Loucy (cell line): ENCODE data around the gene C10orf143.

ENCODE experiments used
- H2AFZ ChIP-seq: fragments of 200-600 bp; sonication (generic); 2 replicates; pipeline ENCODE4 v1.6.0; 2016; ENCODE audit warnings: antibody characterized with exemption, mild to moderate bottlenecking, low read length, moderate library complexity
- H3F3A ChIP-seq: fragments of 200-600 bp; 2 replicates; pipeline ENCODE4 v1.6.0; 2016; ENCODE audit warnings: antibody characterized with exemption, low read depth, mild to moderate bottlenecking
- H3K27me3 ChIP-seq: fragments of 200-600 bp; sonication (generic); 2 replicates; pipeline ENCODE4 v1.6.1; 2014; ENCODE audit warnings: low read length, mild to moderate bottlenecking; ENCODE audit not compliant: insufficient read depth, poor library complexity, severe bottlenecking
- H3K36me3 ChIP-seq: fragments of 200-600 bp; sonication (generic); 2 replicates; pipeline ENCODE4 v1.6.1; 2016; ENCODE audit warnings: low read length; ENCODE audit not compliant: insufficient read depth
- H3K4me1 ChIP-seq: fragments of 200-600 bp; sonication (generic); 2 replicates; pipeline ENCODE4 v1.5.1; 2014; ENCODE audit warnings: low read length, mild to moderate bottlenecking; ENCODE audit not compliant: insufficient read depth, poor library complexity, severe bottlenecking
- H3K4me2 ChIP-seq: fragments of 200-600 bp; sonication (generic); 2 replicates; pipeline ENCODE4 v1.6.0; 2014; ENCODE audit warnings: antibody characterized with exemption, low read length, low read depth, mild to moderate bottlenecking; ENCODE audit not compliant: poor library complexity, severe bottlenecking
- H3K4me3 ChIP-seq: fragments of 200-600 bp; sonication (generic); 2 replicates; pipeline ENCODE4 v1.5.1; 2014; ENCODE audit warnings: low read length, mild to moderate bottlenecking, mixed read lengths; ENCODE audit not compliant: poor library complexity, severe bottlenecking
- H3K79me2 ChIP-seq: fragments of 200-600 bp; sonication (generic); 2 replicates; pipeline ENCODE4 v1.6.1; 2014; ENCODE audit warnings: low read length; ENCODE audit not compliant: insufficient read depth
- H3K9ac ChIP-seq: fragments of 200-600 bp; sonication (generic); 2 replicates; pipeline ENCODE4 v1.6.0; 2014; ENCODE audit warnings: mild to moderate bottlenecking, low read depth, low read length, moderate library complexity; ENCODE audit not compliant: poor library complexity, severe bottlenecking
- H3K9me2 ChIP-seq: fragments of 200-600 bp; sonication (generic); replicated peaks from 2 replicates; pipeline ENCODE4 v1.6.1; 2016; ENCODE audit warnings: low read depth, low read length, mixed read lengths
- H3K9me3 ChIP-seq: fragments of 200-600 bp; sonication (generic); 2 replicates; pipeline ENCODE4 v1.6.1; 2014; ENCODE audit warnings: mild to moderate bottlenecking, antibody characterized with exemption, low read length, low read depth; ENCODE audit not compliant: insufficient read depth
- H4K20me1 ChIP-seq: fragments of 200-600 bp; sonication (generic); 2 replicates; pipeline ENCODE4 v1.6.0; 2014; ENCODE audit warnings: antibody characterized with exemption, low read length, mild to moderate bottlenecking; ENCODE audit not compliant: insufficient read depth, poor library complexity, severe bottlenecking
- EZH2phosphoT487 ChIP-seq: fragments of 200-600 bp; IDR thresholded peaks from 2 replicates; pipeline ENCODE4 v1.6.1; 2018; ENCODE audit warnings: antibody characterized with exemption, mild to moderate bottlenecking, moderate library complexity, borderline replicate concordance
- TF ChIP-seq, protein P1 (sequence below): fragments of 200-600 bp; sonication (generic); conservative IDR thresholded peaks from 2 replicates; pipeline ENCODE4 v1.5.1; 2014; ENCODE audit warnings: mild to moderate bottlenecking, antibody characterized with exemption, low read length

C10orf143 gene

DNA sequence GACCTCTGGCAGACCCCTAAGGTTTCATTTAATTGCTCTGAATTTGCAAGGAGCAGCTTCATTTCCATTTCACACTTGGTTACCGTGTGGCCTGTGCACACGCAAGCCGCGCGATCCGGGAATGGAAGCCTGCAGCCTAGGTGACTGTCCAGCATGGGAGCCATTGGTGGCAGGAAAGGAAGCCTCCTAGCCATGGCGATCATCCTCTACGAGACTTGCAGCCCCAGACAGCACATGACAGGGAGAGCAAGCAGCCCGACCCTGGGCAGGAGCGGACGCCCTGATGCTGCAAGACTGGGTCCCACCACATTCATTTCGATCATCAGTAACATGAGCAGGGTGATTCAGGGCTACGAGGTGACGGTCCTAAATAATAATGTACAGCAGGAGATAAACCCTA is 33.9 kb downstream of the C10orf143 start:
- Histone ChIP-seq H3K9me2 (no peaks in the 10 kb centered on the region), H3K4me3 (no peak overlapping the region), H3K36me3 (no peaks in the 10 kb centered on the region), H3K27me3 (no peaks in the 10 kb centered on the region), H3K9ac (no peak overlapping the region), H3K4me1 (no peaks in the 10 kb centered on the region), H3F3A (no peaks in the 10 kb centered on the region), H2AFZ (no peak overlapping the region), H4K20me1 (no peaks in the 10 kb centered on the region), H3K9me3 (peaks cover 9% of the 10 kb centered on the region), H3K79me2 (no peaks in the 10 kb centered on the region), H3K4me2 (no peak overlapping the region)
- TF ChIP-seq EZH2phosphoT487 = no peak
- TF ChIP-seq, protein P1, sequence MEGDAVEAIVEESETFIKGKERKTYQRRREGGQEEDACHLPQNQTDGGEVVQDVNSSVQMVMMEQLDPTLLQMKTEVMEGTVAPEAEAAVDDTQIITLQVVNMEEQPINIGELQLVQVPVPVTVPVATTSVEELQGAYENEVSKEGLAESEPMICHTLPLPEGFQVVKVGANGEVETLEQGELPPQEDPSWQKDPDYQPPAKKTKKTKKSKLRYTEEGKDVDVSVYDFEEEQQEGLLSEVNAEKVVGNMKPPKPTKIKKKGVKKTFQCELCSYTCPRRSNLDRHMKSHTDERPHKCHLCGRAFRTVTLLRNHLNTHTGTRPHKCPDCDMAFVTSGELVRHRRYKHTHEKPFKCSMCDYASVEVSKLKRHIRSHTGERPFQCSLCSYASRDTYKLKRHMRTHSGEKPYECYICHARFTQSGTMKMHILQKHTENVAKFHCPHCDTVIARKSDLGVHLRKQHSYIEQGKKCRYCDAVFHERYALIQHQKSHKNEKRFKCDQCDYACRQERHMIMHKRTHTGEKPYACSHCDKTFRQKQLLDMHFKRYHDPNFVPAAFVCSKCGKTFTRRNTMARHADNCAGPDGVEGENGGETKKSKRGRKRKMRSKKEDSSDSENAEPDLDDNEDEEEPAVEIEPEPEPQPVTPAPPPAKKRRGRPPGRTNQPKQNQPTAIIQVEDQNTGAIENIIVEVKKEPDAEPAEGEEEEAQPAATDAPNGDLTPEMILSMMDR = no peak

- no peaks in the 10 kb centered on the region for H4K20me1 ChIP-seq
- H3F3A ChIP-seq = no peaks in the 10 kb centered on the region
- no peak overlapping the region for H3K4me3 ChIP-seq
- no peak overlapping the region for H2AFZ ChIP-seq
- H3K9ac ChIP-seq = no peak overlapping the region
- no peaks in the 10 kb centered on the region for H3K36me3 ChIP-seq
- no peaks in the 10 kb centered on the region for H3K27me3 ChIP-seq
- TF ChIP-seq, protein P1 = no peak
- no peak for TF ChIP-seq EZH2phosphoT487
- peaks cover 9% of the 10 kb centered on the region for H3K9me3 ChIP-seq
- no peak overlapping the region for H3K4me2 ChIP-seq
- no peaks in the 10 kb centered on the region for H3K79me2 ChIP-seq
- no peaks in the 10 kb centered on the region for H3K9me2 ChIP-seq
- no peaks in the 10 kb centered on the region for H3K4me1 ChIP-seq
These were observed 36.0 kb downstream of the C10orf143 start for GRCh38 chr10:130074639-130075038.

DNA sequence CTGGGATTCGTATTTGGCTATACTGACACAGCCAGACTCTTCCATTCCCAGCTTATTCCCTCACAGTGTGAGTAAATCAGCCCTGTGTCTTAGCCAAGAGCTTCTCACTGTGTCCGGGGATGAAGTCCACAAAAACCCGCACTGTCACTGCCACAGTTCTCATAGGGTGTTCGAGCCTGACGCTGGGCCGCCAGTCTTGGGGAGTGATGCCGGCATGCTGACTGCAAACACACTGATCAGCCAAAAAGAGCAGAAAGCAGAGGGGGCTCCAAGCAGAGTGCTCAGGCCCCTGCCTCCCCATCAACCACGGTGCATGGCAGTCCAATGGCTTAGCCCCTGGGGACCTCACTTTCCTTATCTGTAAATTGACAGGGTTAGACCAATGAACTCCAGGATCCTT is 36.7 kb downstream of the C10orf143 start:
- H3K4me2 ChIP-seq = no peak overlapping the region
- H3K9me2 ChIP-seq = no peaks in the 10 kb centered on the region
- H3F3A ChIP-seq = no peaks in the 10 kb centered on the region
- H3K4me3 ChIP-seq = no peak overlapping the region
- H3K36me3 ChIP-seq = no peaks in the 10 kb centered on the region
- H3K9me3 ChIP-seq = peaks cover 9% of the 10 kb centered on the region
- no peak overlapping the region for H3K9ac ChIP-seq
- H3K4me1 ChIP-seq = no peaks in the 10 kb centered on the region
- no peaks in the 10 kb centered on the region for H3K27me3 ChIP-seq
- no peak overlapping the region for H2AFZ ChIP-seq
- H3K79me2 ChIP-seq = no peaks in the 10 kb centered on the region
- TF ChIP-seq, protein P1 = no peak
- TF ChIP-seq EZH2phosphoT487 = no peak
- no peaks in the 10 kb centered on the region for H4K20me1 ChIP-seq
